Measurements from ENCODE around the gene ZBTB5.
"Not testable (repeated sequence)": the region's sequence is repeated elsewhere in the genome, so short reads cannot be mapped to it uniquely, and the experiment has no call there.

The ZBTB5 gene

GRCh38 chr9:37480759-37481158 is 15.5 kb upstream of the ZBTB5 start:
- TF ChIP-seq POLR2AphosphoS5 (IDR thresholded peaks at IDR 0.05; ENCODE audit: low read depth, low read length), result no peak
- no peak for TF ChIP-seq POLR2A (IDR thresholded peaks at IDR 0.05; ENCODE audit: low read depth, low read length)
- TF ChIP-seq TAF1 (IDR thresholded peaks at IDR 0.05; ENCODE audit: borderline replicate concordance, low read depth, low read length), result no peak
- FAIRE-seq (no peak), DNase-seq (ENCODE audit: insufficient read length) (no peak)

DNA sequence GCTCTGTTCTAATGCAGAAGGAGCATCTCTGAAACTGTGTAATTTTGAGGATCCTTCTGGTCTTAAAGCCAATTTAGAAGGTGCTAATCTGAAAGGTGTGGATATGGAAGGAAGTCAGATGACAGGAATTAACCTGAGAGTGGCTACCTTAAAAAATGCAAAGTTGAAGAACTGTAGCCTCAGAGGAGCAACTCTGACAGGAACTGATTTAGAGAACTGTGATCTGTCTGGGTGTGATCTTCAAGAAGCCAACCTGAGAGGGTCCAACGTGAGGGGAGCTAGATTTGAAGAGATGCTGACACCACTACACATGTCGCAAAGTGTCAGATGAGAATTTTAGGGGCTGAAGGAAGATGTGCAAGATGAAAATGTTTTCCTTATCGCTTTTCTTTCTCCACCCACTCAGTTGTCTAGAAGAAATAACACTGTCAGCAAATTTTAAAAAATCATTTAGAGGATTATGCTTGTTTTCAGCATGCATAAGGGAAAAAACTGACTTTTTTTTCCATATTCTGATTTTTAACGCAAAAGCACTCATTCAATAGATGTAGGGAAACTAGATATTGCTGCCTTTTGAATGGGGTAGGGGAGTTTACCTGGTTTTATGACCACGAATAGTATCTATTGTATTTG is 12.9 kb upstream of the ZBTB5 start:
- not testable (repeated sequence) for DNase-seq (ENCODE audit: insufficient read length); FAIRE-seq

DNA sequence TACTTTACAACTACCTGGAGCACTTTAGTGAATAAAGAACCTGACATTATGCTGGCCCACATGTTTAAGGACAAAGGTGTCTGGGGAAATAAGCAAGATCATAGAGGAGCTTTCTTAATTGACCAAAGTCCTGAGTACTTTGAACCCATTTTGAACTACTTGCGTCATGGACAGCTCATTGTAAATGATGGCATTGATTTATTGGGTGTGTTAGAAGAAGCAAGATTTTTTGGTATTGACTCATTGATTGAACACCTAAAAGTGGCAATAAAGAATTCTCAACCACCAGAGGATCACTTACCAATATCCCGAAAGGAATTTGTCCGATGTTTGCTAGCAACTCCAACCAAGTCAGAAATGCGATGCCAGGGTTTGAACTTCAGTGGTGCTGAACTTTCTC is 12.2 kb upstream of the ZBTB5 start:
- not testable (repeated sequence) for DNase-seq (ENCODE audit: insufficient read length); FAIRE-seq

- TF ChIP-seq TAF1 (IDR thresholded peaks at IDR 0.05; ENCODE audit: borderline replicate concordance, low read depth, low read length) (no peak), POLR2A (IDR thresholded peaks at IDR 0.05; ENCODE audit: low read depth, low read length) (no peak), POLR2AphosphoS5 (IDR thresholded peaks at IDR 0.05; ENCODE audit: low read depth, low read length) (no peak)
- DNase-seq (ENCODE audit: insufficient read length) (no peak), FAIRE-seq (no peak)
Observed at GRCh38 chr9:37476930-37477329, 11.7 kb upstream of the ZBTB5 start.

DNA sequence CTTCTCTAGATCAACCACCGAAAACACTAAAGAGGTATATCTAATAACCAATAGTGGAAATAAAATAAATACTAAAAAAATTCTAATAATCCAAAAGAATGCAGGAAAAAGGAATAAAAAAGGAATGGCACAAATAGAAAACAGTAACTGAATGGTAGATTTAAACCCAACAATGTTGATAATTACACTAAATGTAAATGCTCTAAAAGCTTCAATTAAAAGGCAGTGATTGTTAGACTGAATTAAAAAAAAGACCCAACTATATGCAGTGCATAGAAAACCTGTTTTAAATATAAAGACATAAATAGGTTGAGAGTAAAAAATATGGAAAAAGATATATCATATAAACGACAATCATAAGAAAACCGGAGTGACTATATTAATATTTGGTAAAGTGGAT is 9.2 kb upstream of the ZBTB5 start:
- TF ChIP-seq POLR2A (IDR thresholded peaks at IDR 0.05; ENCODE audit: low read depth, low read length) (no peak), TAF1 (IDR thresholded peaks at IDR 0.05; ENCODE audit: borderline replicate concordance, low read depth, low read length) (no peak)
- FAIRE-seq, result no peak
- no peak for DNase-seq (ENCODE audit: insufficient read length)

GRCh38 chr9:37473982-37474381 is 8.7 kb upstream of the ZBTB5 start:
- not testable (repeated sequence) for FAIRE-seq; DNase-seq (ENCODE audit: insufficient read length)

DNA sequence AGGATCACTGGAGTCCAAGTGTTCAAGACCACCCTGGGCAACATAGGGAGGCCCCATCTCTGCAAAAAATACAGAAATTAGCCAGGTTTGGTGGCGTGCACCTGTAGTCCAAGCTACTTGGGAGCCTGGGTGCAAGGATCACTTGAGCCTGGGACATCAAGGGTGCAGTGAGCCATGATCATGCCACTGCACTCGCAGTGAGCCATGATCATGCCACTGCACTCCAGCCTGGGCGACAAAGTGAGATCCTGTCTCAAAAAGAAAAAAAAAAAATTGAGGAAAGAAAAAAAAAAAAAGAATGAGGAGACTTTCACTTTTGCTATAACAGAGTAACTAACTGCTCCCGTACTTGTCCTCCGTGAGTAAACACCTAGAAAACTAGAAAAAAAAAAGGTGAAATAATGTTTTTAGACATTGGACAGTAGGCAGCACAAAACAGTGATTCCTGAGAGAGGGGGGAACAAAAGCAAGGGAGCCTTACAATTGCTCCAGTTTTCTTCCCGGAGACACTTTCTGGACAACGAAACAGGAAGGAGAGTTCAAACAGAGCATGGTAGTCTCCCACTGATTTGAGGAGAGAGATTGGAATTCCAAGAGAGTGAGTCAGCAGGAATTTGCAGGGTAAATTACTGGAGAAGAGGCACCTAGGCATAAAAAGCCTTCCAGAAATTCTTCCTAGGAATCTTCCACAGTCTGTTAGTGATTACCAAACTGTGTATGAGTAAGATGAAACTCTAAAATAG is 6.9 kb upstream of the ZBTB5 start:
- FAIRE-seq (no peak), DNase-seq (ENCODE audit: insufficient read length) (no peak)
- TF ChIP-seq POLR2AphosphoS5 (IDR thresholded peaks at IDR 0.05; ENCODE audit: low read depth, low read length) (no peak), TAF1 (IDR thresholded peaks at IDR 0.05; ENCODE audit: borderline replicate concordance, low read depth, low read length) (no peak), POLR2A (IDR thresholded peaks at IDR 0.05; ENCODE audit: low read depth, low read length) (no peak)

DNA sequence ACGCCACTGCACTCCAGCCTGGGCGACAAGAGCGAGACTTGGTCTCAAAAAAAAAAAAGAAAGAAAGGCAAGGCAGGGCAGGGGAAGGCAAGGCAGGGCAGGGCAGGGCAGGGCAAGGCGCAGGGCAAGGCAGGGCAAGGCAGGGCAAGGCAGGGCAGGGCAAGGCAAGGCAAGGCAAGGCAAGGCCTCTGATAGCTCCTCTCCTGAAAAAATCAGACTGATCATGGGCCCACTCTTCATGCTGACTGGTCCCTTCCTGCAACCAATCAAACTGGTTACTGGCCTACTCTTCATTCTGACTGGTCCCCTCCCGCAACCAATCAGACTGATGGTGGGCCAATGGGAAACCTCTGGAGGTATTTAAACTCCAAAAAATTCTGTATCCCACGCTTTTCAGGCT is 3.4 kb upstream of the ZBTB5 start:
- DNase-seq (ENCODE audit: insufficient read length) (no peak), FAIRE-seq (no peak)
- TF ChIP-seq TAF1 (IDR thresholded peaks at IDR 0.05; ENCODE audit: borderline replicate concordance, low read depth, low read length) (no peak), POLR2A (IDR thresholded peaks at IDR 0.05; ENCODE audit: low read depth, low read length) (no peak), POLR2AphosphoS5 (IDR thresholded peaks at IDR 0.05; ENCODE audit: low read depth, low read length) (no peak)

- DNase-seq (ENCODE audit: insufficient read length); FAIRE-seq: not testable (repeated sequence)
Observed at GRCh38 chr9:37467530-37467929, 2.3 kb upstream of the ZBTB5 start.

GRCh38 chr9:37466037-37466709 is 923 bp upstream of the ZBTB5 start:
- DNase-seq (ENCODE audit: insufficient read length) (peak; percentile 29), FAIRE-seq (no peak)
- TF ChIP-seq POLR2A (IDR thresholded peaks at IDR 0.05; ENCODE audit: low read depth, low read length), result no peak; the same call in 1 of the 2 replicates
- TF ChIP-seq TAF1 (IDR thresholded peaks at IDR 0.05; ENCODE audit: borderline replicate concordance, low read depth, low read length), result no peak; the same call in 1 of the 2 replicates
- peak; percentile 72; the same call in 1 of the 2 replicates for TF ChIP-seq POLR2AphosphoS5 (IDR thresholded peaks at IDR 0.05; ENCODE audit: low read depth, low read length)

- FAIRE-seq, result peak; percentile 14
Observed at GRCh38 chr9:37464426-37465248, 613 bp downstream of the ZBTB5 start.

DNA sequence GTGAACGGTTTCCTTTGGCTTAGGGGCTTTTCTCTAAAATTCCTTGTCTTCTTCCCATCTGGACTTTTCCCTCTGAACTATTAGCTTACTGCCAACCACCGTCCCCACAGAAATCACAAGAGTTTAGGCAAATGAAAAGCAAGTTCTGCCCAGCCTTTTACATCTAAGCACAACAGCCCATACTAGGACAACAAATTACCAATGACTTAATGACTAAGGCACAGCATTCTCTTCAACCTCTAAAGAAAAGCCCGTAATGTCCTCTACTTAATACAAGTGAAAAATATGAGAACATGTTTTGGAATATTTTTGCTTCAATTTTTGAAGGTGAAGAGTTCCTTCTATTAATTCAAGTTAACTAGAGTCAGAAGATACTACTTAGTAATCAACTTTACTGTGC is 1.2 kb downstream of the ZBTB5 start:
- FAIRE-seq (no peak), DNase-seq (ENCODE audit: insufficient read length) (no peak)
- TF ChIP-seq TAF1 (IDR thresholded peaks at IDR 0.05; ENCODE audit: borderline replicate concordance, low read depth, low read length) (no peak), POLR2A (IDR thresholded peaks at IDR 0.05; ENCODE audit: low read depth, low read length) (no peak), POLR2AphosphoS5 (IDR thresholded peaks at IDR 0.05; ENCODE audit: low read depth, low read length) (no peak)

More at GRCh38 chr9:37464426-37465248, 613 bp downstream of the ZBTB5 start:
- DNase-seq (ENCODE audit: insufficient read length), result peak; percentile 35
- TF ChIP-seq POLR2AphosphoS5 (IDR thresholded peaks at IDR 0.05; ENCODE audit: low read depth, low read length), result peak; percentile 63
- no peak; the same call in 1 of the 2 replicates for TF ChIP-seq TAF1 (IDR thresholded peaks at IDR 0.05; ENCODE audit: borderline replicate concordance, low read depth, low read length)
- peak; percentile 75; the same call in 1 of the 2 replicates for TF ChIP-seq POLR2A (IDR thresholded peaks at IDR 0.05; ENCODE audit: low read depth, low read length)

Data from GM12892 (cell line).